Glomerular endothelial cell (primary cell): ENCODE measurements around the gene PDE2A. TPM values are rescaled to one million over a fixed set of nuclear protein-coding genes. Genes with fewer than 3 reads are reported as not detected.
"Not testable (repeated sequence)": the region's sequence is repeated elsewhere in the genome, so short reads cannot be mapped to it uniquely, and the experiment has no call there.

Source experiments
- DNase-seq: peaks from one replicate; pipeline ENCODE4 v3.0.0-alpha.2; 2011; ENCODE audit warnings: low read depth, low spot score; ENCODE audit errors: extremely low read depth
- total RNA-seq: library from RNA; depleted of rRNA; stranded (reverse); fragments of >200 nt; gene quantifications from 2 replicates; pipeline ENCODE4 v1.2.3, GENCODE V29; 2015

The PDE2A gene
- total RNA-seq, 1 donor from 2014 or later: 81.2 TPM

- DNase-seq: no peak
These were observed 111.8 kb downstream of the PDE2A start for GRCh38 chr11:72562431-72562830.

GRCh38 chr11:72561856-72562255 lies 112.4 kb downstream of the PDE2A start:
- no peak for DNase-seq

- DNase-seq: not testable (repeated sequence)
These were observed 113.4 kb downstream of the PDE2A start for GRCh38 chr11:72560864-72561263.

- DNase-seq: no peak
These were observed 117.8 kb downstream of the PDE2A start for GRCh38 chr11:72556433-72556832.

- DNase-seq: not testable (repeated sequence)
These were observed 119.2 kb downstream of the PDE2A start for GRCh38 chr11:72555014-72555522.

GRCh38 chr11:72553706-72554105 lies 120.5 kb downstream of the PDE2A start:
- no peak for DNase-seq

- DNase-seq: no peak
These were observed 121.8 kb downstream of the PDE2A start for GRCh38 chr11:72552399-72552910.

GRCh38 chr11:72551571-72551970 lies 122.7 kb downstream of the PDE2A start:
- no peak for DNase-seq

- DNase-seq: no peak
These were observed 125.8 kb downstream of the PDE2A start for GRCh38 chr11:72548463-72548862.

- no peak for DNase-seq
These were observed 127.4 kb downstream of the PDE2A start for GRCh38 chr11:72546866-72547265.

- no peak for DNase-seq
These were observed 129.6 kb downstream of the PDE2A start for GRCh38 chr11:72544589-72544988.

GRCh38 chr11:72543849-72544542 lies 130.2 kb downstream of the PDE2A start:
- DNase-seq: no peak

- no peak for DNase-seq
These were observed 132.8 kb downstream of the PDE2A start for GRCh38 chr11:72541257-72541974.

GRCh38 chr11:72537051-72537450 lies 137.2 kb downstream of the PDE2A start:
- DNase-seq: no peak

GRCh38 chr11:72535194-72535547 lies 139.1 kb downstream of the PDE2A start:
- DNase-seq: no peak

- no peak for DNase-seq
These were observed 139.6 kb downstream of the PDE2A start for GRCh38 chr11:72534371-72535193.

GRCh38 chr11:72529068-72529467 lies 145.2 kb downstream of the PDE2A start:
- no peak for DNase-seq

GRCh38 chr11:72528121-72528520 lies 146.1 kb downstream of the PDE2A start:
- DNase-seq: no peak
